Activated CD4-positive, alpha-beta memory T cell treated with anti-CD3 and anti-CD28 coated beads, Interleukin-2, amount 10 ng/mL, durations not matched to agents 7 days and 5 days (primary cell): Measurements from ENCODE around the gene TNK2. TPM values are rescaled to one million over a fixed set of nuclear protein-coding genes. Genes with fewer than 3 reads are reported as not detected.

Experiments used
- CTCF ChIA-PET: fragments of 350-600 bp; sonication (Branson Sonifier 250); formaldehyde crosslinking; loops from one replicate; lab custom pipeline; 2021; ENCODE audit warnings: antibody characterized with exemption, inconsistent platforms; lab: Charles Lee
- POLR2A ChIA-PET: fragments of 350-600 bp; sonication (Branson Sonifier 250); formaldehyde crosslinking; loops from one replicate; lab custom pipeline; 2021; ENCODE audit warnings: antibody characterized with exemption; lab: Charles Lee
- DNase-seq: peaks from one replicate; pipeline ENCODE4 v3.0.0-alpha.2; 2020
- H3K27ac Mint-ChIP-seq: one replicate; pipeline ENCODE4 v1.8.0; 2021; ENCODE audit warnings: mild to moderate bottlenecking, mixed read lengths
- H3K27me3 Mint-ChIP-seq: one replicate; pipeline ENCODE4 v1.8.0; 2021; ENCODE audit warnings: mixed read lengths
- H3K36me3 Mint-ChIP-seq: one replicate; pipeline ENCODE4 v1.8.0; 2021; ENCODE audit warnings: low read depth, mixed read lengths
- H3K4me1 Mint-ChIP-seq: one replicate; pipeline ENCODE4 v1.8.0; 2021; ENCODE audit warnings: mixed read lengths
- H3K4me3 Mint-ChIP-seq: one replicate; pipeline ENCODE4 v1.8.0; 2021; ENCODE audit warnings: mild to moderate bottlenecking, mixed read lengths
- H3K9me3 Mint-ChIP-seq: one replicate; pipeline ENCODE4 v1.8.0; 2021; ENCODE audit warnings: mixed read lengths
- total RNA-seq, 2 experiments: library from RNA; stranded (reverse); gene quantifications; one replicate each; pipeline ENCODE4 v1.2.3, GENCODE V29; 2021

TNK2 gene
- total RNA-seq, 2 experiments from 2014 or later: 113 to 115 TPM

DNA sequence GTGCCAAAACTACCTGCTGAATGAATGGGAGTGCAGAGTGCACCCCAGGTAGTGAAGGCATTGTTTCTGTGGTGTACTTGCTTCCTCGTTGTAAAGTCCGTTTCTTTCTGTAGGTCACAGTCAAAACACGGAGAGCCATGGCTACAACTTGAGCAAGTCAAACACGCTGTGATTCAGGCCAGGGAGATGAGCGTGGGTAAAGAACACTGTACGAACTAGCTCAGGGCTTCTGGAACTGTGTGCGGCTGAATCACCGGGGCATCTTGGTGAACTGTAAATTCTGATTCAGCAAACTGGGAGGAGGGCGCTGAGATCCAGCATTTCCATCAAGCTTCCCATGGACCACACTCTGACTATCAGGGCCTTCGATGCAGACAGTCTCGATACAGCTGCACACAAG lies 5.0 kb upstream of the TNK2 start:
- peaks cover 1% of the 10 kb centered on the region for H3K36me3 Mint-ChIP-seq
- H3K4me1 Mint-ChIP-seq: peaks cover 18% of the 10 kb centered on the region
- no peaks in the 10 kb centered on the region for H3K9me3 Mint-ChIP-seq
- no peak for DNase-seq
- POLR2A ChIA-PET: interaction anchor here (0.8 to 2.9 kb wide), 3 partner anchors 14 to 54 kb away, joined by 3 to 24 read pairs (median 3); no protein-coding TSS in a partner anchor
- H3K4me3 Mint-ChIP-seq: no peak overlapping the region
- H3K27me3 Mint-ChIP-seq: peaks cover 16% of the 10 kb centered on the region
- no peak overlapping the region for H3K27ac Mint-ChIP-seq
- CTCF ChIA-PET: interaction anchor here (0.9 to 6.6 kb wide), 4 partner anchors 10 to 56 kb away, joined by 3 to 100 read pairs (median 34); no protein-coding TSS in a partner anchor

- no peak overlapping the region for H3K4me3 Mint-ChIP-seq
- CTCF ChIA-PET: interaction anchor here (0.8 to 6.6 kb wide), 5 partner anchors 10 to 54 kb away, joined by 4 to 100 read pairs (median 8); no protein-coding TSS in a partner anchor
These were observed 3.6 kb upstream of the TNK2 start for GRCh38 chr3:195911946-195912270.

DNA sequence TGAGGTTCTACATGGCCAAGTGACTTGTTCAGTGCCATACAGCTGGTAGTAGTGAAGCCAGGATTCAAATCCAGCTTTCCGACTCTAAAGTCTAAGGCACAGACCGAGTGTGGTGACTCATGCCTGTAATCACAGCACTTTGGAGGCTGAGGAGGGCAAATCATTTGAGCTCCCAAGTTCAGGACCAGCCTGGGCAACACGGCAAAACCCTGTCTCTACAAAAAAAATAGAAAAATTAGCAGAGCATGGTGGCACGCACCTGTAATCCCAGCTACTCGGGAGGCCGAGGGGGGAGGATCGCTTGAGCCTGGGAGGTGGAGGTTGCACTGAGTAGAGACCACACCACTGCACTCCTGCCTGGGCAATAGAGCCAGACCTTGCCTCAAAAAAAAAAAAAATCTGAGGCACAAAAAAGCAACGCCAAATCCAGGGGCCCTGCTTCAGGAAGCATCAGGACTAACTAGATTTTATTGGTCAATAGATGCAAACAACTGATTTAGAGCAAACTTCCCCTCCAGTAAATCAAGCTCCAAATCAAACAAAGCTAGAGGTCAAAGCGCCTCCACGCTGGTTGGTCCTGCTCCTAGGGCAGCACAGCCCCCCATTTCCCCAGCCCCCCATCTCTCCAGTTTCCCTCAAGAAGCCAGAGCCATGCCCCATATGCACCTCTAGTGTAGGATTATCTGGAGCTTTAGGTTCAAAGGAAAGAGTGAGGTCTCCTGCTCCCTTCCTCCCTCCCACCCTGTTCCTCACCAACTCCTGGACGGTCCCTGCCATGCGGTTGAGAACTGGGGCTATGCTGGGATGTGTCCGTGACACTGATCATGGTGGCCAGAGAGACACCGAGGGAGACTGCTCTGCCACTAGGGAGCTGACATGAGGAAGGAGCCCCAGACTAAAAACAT lies 2.9 kb upstream of the TNK2 start:
- no peak for DNase-seq
- Mint-ChIP-seq H3K9me3 (no peaks in the 10 kb centered on the region), H3K27me3 (peaks cover 3% of the 10 kb centered on the region), H3K36me3 (peaks cover 15% of the 10 kb centered on the region), H3K4me1 (peaks cover 20% of the 10 kb centered on the region), H3K4me3 (no peak overlapping the region), H3K27ac (no peak overlapping the region)
- POLR2A ChIA-PET: interaction anchor here (0.6 to 1.9 kb wide), 3 partner anchors 11 to 17 kb away, joined by 3 to 9 read pairs (median 4); no protein-coding TSS in a partner anchor
- CTCF ChIA-PET: interaction anchor here (0.7 to 6.6 kb wide), 6 partner anchors 9 to 1345 kb away, joined by 3 to 100 read pairs (median 6); no protein-coding TSS in a partner anchor

More at GRCh38 chr3:195911946-195912270, 3.6 kb upstream of the TNK2 start:
- POLR2A ChIA-PET: interaction anchor here (0.6 to 1.9 kb wide), 3 partner anchors 12 to 17 kb away, joined by 3 to 9 read pairs (median 4); no protein-coding TSS in a partner anchor
- peaks cover 9% of the 10 kb centered on the region for H3K36me3 Mint-ChIP-seq
- H3K4me1 Mint-ChIP-seq: peaks cover 20% of the 10 kb centered on the region
- no peak overlapping the region for H3K27ac Mint-ChIP-seq
- H3K27me3 Mint-ChIP-seq: peaks cover 9% of the 10 kb centered on the region
- H3K9me3 Mint-ChIP-seq: no peaks in the 10 kb centered on the region
- DNase-seq: no peak

DNA sequence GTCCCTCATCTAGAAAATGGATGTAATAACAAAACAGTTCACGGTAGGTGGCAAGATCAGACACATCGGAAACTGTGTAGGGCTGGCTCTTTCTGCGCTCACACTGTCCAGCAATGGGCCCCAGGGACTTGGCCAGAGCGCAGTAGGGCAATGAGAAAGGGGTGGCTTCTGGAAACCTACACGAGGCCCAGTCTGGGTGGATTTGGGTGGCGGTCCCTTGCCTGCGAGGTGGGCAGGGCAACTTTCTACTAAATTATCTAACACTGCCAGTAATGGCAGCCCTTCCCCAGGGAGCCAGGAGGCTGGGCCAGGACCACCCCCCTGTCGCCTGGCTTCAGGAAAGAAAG lies 2.1 kb upstream of the TNK2 start:
- no peak for DNase-seq
- H3K9me3 Mint-ChIP-seq: no peaks in the 10 kb centered on the region
- peaks cover 23% of the 10 kb centered on the region for H3K36me3 Mint-ChIP-seq
- peak overlapping the region; percentile 41 for H3K4me3 Mint-ChIP-seq
- POLR2A ChIA-PET: interaction anchor here (1.9 to 6.7 kb wide), 3 partner anchors 10 to 15 kb away, joined by 9 to 180 read pairs (median 14); no protein-coding TSS in a partner anchor
- peaks cover 28% of the 10 kb centered on the region for H3K4me1 Mint-ChIP-seq
- CTCF ChIA-PET: interaction anchor here (1.7 to 6.6 kb wide), 3 partner anchors 8 to 53 kb away, joined by 4 to 100 read pairs (median 60); no protein-coding TSS in a partner anchor
- peaks cover 2% of the 10 kb centered on the region for H3K27me3 Mint-ChIP-seq
- peak overlapping the region; percentile 80 for H3K27ac Mint-ChIP-seq

DNA sequence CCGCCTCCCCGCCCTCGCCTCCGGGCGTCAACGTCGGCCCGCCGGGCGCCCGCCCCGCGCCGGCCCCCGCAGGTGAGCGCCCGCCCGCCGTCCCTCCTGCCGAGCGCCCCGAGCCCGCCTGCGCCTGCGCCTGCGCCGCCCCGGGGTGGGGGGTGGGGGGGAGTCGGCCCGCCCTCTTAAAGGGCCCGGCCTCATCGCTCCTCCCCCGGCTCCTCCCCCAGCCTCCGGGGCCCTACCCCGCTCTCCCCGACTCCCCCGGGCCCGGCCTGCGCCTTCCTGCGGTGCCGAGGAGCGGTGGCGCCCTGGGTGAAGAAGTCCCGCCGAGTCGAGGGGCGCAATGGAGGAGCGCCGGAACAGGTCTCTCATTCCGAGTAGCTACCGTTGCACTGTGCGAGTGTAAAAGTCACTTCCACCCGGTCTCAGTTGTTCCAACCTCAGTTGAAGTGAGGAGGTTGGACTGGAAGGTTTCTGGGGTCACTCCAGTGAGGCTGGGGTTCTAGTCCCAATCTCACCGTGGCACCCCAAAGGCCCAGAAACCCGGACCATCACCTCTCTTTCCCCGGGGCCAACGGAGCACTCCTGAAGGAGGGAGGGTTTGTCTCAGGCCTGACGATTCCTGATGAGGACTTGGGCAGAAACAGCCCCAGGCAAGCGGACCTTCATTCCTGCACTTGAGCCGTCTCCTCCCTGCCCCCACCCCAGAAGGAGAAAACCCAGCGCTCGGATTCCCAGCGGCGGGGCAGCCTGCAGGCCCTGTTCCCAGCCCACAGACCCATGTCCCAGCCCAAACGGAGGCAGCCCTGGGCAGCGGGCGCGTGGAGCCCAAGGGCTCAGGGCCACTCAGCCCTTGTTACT lies 1.5 kb upstream of the TNK2 start:
- Mint-ChIP-seq H3K4me1 (peaks cover 30% of the 10 kb centered on the region), H3K27ac (peak overlapping the region; percentile 80), H3K9me3 (no peaks in the 10 kb centered on the region), H3K27me3 (no peaks in the 10 kb centered on the region), H3K4me3 (peak overlapping the region; percentile 68), H3K36me3 (peaks cover 28% of the 10 kb centered on the region)
- ChIA-PET CTCF (interaction anchor here (1.1 to 5.5 kb wide), 2 partner anchors 15 to 50 kb away, joined by 3 to 124 read pairs; no protein-coding TSS in a partner anchor), POLR2A (interaction anchor here (2.4 to 6.7 kb wide), 2 partner anchors 10 to 15 kb away, joined by 14 to 180 read pairs; no protein-coding TSS in a partner anchor)
- peak; percentile 89 for DNase-seq

GRCh38 chr3:195908694-195909581 lies 587 bp upstream of the TNK2 start:
- Mint-ChIP-seq H3K27me3 (no peaks in the 10 kb centered on the region), H3K27ac (peak overlapping the region; percentile 100), H3K4me1 (peaks cover 35% of the 10 kb centered on the region), H3K4me3 (peak overlapping the region; percentile 85), H3K9me3 (no peaks in the 10 kb centered on the region), H3K36me3 (peaks cover 34% of the 10 kb centered on the region)
- ChIA-PET CTCF (interaction anchor here (0.6 to 5.5 kb wide), 7 partner anchors 8 to 59 kb away, joined by 3 to 124 read pairs (median 6); no protein-coding TSS in a partner anchor), POLR2A (interaction anchor here (0.8 to 6.7 kb wide), 10 partner anchors 8 to 638 kb away, joined by 3 to 180 read pairs (median 4); partner anchors contain the start of genes PPP1R2 and XXYLT1)
- peak; percentile 48 for DNase-seq

DNA sequence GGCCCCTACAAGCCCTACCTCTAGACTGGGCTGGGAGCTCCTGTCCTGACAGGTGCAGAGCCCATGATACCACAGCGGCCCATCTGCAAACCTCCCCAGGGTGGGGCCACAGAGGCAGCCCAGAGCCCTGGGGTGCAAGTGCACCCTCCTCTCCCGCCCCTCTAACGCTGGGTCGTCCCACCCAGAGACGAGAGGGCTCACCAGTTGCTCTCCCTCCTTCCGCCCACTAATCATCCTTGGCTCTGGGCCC lies 742 bp downstream of the TNK2 start:
- H3K36me3 Mint-ChIP-seq: peaks cover 38% of the 10 kb centered on the region
- no peak for DNase-seq
- no peaks in the 10 kb centered on the region for H3K27me3 Mint-ChIP-seq
- peaks cover 45% of the 10 kb centered on the region for H3K4me1 Mint-ChIP-seq
- H3K4me3 Mint-ChIP-seq: peak overlapping the region; percentile 85
- H3K27ac Mint-ChIP-seq: peak overlapping the region; percentile 100
- no peaks in the 10 kb centered on the region for H3K9me3 Mint-ChIP-seq
- POLR2A ChIA-PET: interaction anchor here (0.9 to 6.7 kb wide), 8 partner anchors 12 to 365 kb away, joined by 3 to 180 read pairs (median 4); partner anchors contain the start of gene PPP1R2
- CTCF ChIA-PET: interaction anchor here (0.8 to 5.5 kb wide), 9 partner anchors 9 to 57 kb away, joined by 3 to 124 read pairs (median 6); no protein-coding TSS in a partner anchor

- Mint-ChIP-seq H3K36me3 (peaks cover 38% of the 10 kb centered on the region), H3K27me3 (no peaks in the 10 kb centered on the region), H3K27ac (peak overlapping the region; percentile 100), H3K9me3 (no peaks in the 10 kb centered on the region), H3K4me1 (peaks cover 45% of the 10 kb centered on the region), H3K4me3 (peak overlapping the region; percentile 85)
- POLR2A ChIA-PET: interaction anchor here (0.9 to 6.7 kb wide), 8 partner anchors 12 to 365 kb away, joined by 3 to 180 read pairs (median 4); partner anchors contain the start of gene PPP1R2
- peak; percentile 78 for DNase-seq
- CTCF ChIA-PET: interaction anchor here (0.8 to 5.5 kb wide), 9 partner anchors 8 to 57 kb away, joined by 3 to 124 read pairs (median 6); no protein-coding TSS in a partner anchor
These were observed 1.3 kb downstream of the TNK2 start for GRCh38 chr3:195906865-195907683.

DNA sequence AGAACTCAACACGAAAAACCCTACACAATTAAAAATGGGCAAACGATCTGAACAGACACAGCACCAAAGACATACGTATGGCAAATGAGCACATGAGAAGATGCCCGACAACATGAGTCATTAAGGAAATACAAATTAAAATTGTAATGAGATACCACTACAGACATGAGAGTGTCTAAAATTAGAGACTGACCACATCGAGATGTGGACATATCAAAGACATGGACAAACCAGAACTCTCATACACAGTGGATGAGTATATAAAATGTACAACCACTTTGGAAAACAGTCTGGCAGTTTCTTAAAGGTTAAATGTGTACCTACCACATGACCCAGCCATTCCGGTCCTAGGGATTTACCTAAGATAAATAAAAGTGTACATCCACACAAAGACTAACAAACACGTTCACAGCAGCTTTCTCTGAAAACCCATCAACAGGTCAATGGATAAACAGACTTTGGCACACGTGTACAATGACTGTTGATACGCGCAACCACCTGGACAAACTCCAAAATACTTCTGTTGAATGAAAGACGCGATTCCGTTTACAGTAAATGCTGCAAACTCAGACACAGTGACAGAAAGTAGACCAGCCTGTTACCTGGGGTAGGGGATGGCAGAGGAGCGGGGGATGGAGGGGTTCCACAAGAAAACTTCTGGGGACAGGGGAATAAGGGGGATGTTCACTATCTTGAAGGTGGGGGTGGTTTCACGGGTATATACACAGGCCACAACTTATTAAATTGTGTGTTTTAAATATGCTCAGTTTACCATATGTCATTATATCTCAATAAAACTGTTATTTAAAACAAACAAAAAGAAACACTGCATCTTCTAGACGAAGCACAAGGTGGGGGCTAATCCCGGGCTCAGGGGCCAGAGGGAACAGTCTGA lies 2.1 kb downstream of the TNK2 start:
- POLR2A ChIA-PET: interaction anchor here (1.1 to 6.7 kb wide), 2 partner anchors 11 to 356 kb away, joined by 4 to 180 read pairs; no protein-coding TSS in a partner anchor

DNA sequence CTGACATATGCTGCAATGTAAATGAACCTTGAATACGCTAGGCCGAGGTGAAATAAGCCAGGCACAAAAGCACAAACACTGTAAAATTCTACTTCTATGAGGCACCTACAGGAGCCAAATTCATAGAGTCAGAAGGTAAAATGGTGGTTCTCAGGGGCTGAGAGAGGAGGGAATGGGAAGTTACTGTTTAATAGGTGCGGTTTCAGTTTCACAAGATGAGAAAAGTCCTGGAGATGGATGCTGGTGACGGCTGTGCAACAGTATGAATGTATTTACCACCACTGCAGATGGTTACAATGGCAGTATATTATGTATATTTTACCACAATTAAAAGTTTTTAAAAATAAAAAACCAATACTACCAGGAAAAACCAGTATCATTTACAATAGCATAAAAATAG lies 4.0 kb downstream of the TNK2 start:
- POLR2A ChIA-PET: interaction anchor here (6.7 kb wide), 1 partner anchor 9 kb away, joined by 180 read pairs; no protein-coding TSS in a partner anchor
- CTCF ChIA-PET: interaction anchor here (1.0 to 5.5 kb wide), 2 partner anchors 10 kb away, joined by 6 to 124 read pairs; no protein-coding TSS in a partner anchor

More for the DNA sequence above, 2.1 kb downstream of the TNK2 start:
- peak overlapping the region; percentile 85 for H3K4me3 Mint-ChIP-seq
- peaks cover 54% of the 10 kb centered on the region for H3K4me1 Mint-ChIP-seq
- peak overlapping the region; percentile 100 for H3K27ac Mint-ChIP-seq
- no peaks in the 10 kb centered on the region for H3K9me3 Mint-ChIP-seq
- H3K36me3 Mint-ChIP-seq: peaks cover 38% of the 10 kb centered on the region
- DNase-seq: no peak
- CTCF ChIA-PET: interaction anchor here (0.6 to 5.5 kb wide), 4 partner anchors 9 to 57 kb away, joined by 3 to 124 read pairs (median 6); no protein-coding TSS in a partner anchor
- H3K27me3 Mint-ChIP-seq: no peaks in the 10 kb centered on the region

More for the DNA sequence above, 4.0 kb downstream of the TNK2 start:
- Mint-ChIP-seq H3K9me3 (no peaks in the 10 kb centered on the region), H3K4me1 (peaks cover 66% of the 10 kb centered on the region), H3K27me3 (no peaks in the 10 kb centered on the region), H3K4me3 (no peak overlapping the region), H3K36me3 (peaks cover 38% of the 10 kb centered on the region), H3K27ac (peak overlapping the region; percentile 4)
- DNase-seq: no peak
